H7 (cell line): Measurements from ENCODE around the gene DDX4. TPM values are rescaled to one million over a fixed set of nuclear protein-coding genes. Genes with fewer than 3 reads are reported as not detected.
"Not testable (repeated sequence)": the region's sequence is repeated elsewhere in the genome, so short reads cannot be mapped to it uniquely, and the experiment has no call there.

Source experiments
- DNase-seq: peaks from one replicate; pipeline ENCODE4 v3.0.0; 2012
- H3K27me3 ChIP-seq: 2 replicates; pipeline ENCODE4 v1.6.0; 2011; ENCODE audit warnings: mild to moderate bottlenecking, low read length; ENCODE audit not compliant: control insufficient read depth, insufficient read depth
- H3K36me3 ChIP-seq: replicated peaks from 2 replicates; pipeline ENCODE4 v1.5.1; 2011; ENCODE audit warnings: low read length; ENCODE audit not compliant: control insufficient read depth, insufficient read depth
- H3K4me3 ChIP-seq: 2 replicates; pipeline ENCODE4 v1.5.1; 2011; ENCODE audit warnings: low read depth, mild to moderate bottlenecking, control low read depth, low read length, moderate library complexity; ENCODE audit not compliant: insufficient read depth
- total RNA-seq: library from RNA; depleted of rRNA; stranded (reverse); fragments of >200 nt; shearing (Covaris generic); gene quantifications from 2 replicates; pipeline ENCODE4 v1.2.3, GENCODE V29; 2014; rRNA removed

The DDX4 gene
- not detected in 2 replicates for total RNA-seq

DNA sequence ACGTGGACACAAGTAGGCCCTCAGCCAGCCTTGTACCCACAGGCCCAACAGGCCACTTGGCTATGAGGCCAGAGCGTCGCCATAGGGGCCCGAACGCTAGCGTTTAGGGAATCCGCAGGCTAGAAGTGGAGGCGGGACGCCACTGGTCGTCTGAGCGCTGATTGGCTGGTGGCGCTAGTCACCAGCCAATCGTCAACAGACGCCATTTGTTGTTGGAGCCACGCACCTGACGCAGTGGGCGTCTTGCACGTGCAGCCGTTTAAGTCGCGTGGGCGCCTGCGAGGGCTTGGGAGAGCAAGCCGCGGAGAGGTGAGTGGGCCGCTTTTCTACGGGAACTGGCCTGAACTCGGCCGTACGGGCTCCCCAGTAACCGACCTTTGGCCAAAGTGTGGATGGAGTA lies at the start of gene DDX4:
TSS of gene DDX4 (plus strand) at position 269 of the 400 bp plus-strand sequence. CDS start 903 bp downstream, outside the sequence.
- Histone ChIP-seq H3K4me3 (no peak within 1 kb of the TSS), H3K36me3 (no peaks in the 10 kb centered on the region), H3K27me3 (no peaks in the 10 kb centered on the region)
- peak; percentile 43 for DNase-seq

DNA sequence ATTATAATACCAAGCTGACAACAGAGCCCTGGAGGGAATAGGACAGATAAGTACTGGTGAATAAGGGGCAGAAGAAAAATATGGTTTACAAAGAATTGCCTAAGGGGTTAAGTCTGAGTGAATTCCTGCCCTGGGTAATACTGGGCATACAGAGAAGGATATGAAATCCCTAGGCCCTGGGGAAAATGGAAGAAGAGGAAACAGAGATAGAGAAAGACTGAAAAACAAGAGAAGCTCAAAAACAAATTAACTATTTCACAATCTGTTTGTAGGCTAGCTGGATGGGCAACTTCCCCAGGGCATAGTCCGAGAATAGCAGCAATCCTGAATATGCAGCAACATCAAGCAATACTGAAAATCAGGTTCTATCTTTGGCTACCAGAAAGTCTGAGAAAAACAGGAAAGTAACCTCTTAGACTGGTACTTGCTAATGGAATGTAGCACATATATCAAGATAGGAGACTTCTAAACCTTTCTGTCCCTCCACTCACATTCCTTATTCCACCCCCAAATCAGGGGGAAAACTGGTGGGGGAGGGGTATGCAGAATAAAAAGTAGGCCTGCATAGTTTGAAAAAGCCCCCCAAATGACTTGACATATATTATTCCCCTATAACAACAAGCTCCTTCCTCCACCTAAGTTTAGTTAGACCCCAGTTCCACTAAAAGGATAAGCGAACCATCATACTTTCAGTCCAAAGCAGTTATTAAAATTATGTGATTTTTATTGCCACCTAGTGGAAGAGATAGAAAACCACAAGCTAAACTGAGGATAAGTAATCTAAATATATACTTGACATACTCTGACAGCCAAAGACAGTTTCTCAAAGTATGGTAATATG lies 46.4 kb upstream of the DDX4 start:
- H3K27me3 ChIP-seq = no peaks in the 10 kb centered on the region
- no peaks in the 10 kb centered on the region for H3K36me3 ChIP-seq
- no peak overlapping the region for H3K4me3 ChIP-seq
- peak; percentile 36 for DNase-seq

GRCh38 chr5:55692106-55692417 lies 45.8 kb upstream of the DDX4 start:
- Histone ChIP-seq H3K27me3 (no peaks in the 10 kb centered on the region), H3K36me3 (no peaks in the 10 kb centered on the region; the same call in 1 of the 2 replicates), H3K4me3 (no peak overlapping the region)
- DNase-seq = no peak

DNA sequence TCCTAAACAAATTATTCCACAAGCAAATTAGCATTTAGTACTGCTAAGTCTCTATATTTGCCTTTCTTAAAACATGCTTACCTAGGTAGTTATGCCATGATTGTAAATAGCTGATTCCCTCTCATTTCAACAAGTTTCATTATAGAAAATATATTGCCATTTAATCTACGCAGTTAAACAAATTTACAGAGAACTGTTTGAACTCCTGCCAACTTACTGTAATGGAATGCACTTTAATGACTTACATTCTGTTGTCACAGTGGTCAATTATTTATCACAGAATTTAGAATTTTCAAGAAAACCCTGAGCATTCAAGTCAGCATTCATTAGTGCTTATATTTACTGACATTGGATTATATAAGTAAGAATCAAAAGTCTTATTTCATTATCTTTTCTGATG lies 45.4 kb upstream of the DDX4 start:
- H3K4me3 ChIP-seq = no peak overlapping the region
- no peak for DNase-seq
- no peaks in the 10 kb centered on the region; the same call in 1 of the 2 replicates for H3K36me3 ChIP-seq
- H3K27me3 ChIP-seq = no peaks in the 10 kb centered on the region

GRCh38 chr5:55694152-55694830 lies 43.6 kb upstream of the DDX4 start:
- peak; percentile 46 for DNase-seq
- Histone ChIP-seq H3K4me3 (no peak overlapping the region), H3K27me3 (no peaks in the 10 kb centered on the region), H3K36me3 (peaks cover 2% of the 10 kb centered on the region)

DNA sequence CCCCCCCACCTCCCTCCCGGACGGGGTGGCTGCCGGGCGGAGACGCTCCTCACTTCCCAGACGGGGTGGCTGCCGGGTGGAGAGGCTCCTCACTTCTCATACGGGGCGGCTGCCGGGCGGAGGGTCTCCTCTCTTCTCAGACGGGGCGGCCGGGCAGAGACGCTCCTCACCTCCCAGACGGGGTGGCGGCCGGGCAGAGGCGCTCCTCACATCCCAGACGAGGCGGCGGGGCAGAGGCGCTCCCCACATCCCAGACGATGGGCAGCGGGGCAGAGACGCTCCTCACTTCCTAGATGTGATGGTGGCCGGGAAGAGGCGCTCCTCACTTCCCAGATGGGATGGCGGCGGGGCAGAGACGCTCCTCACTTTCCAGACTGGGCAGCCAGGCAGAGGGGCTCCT lies 41.2 kb upstream of the DDX4 start:
- H3K4me3 ChIP-seq, H3K36me3 ChIP-seq, DNase-seq, H3K27me3 ChIP-seq: not testable (repeated sequence)

DNA sequence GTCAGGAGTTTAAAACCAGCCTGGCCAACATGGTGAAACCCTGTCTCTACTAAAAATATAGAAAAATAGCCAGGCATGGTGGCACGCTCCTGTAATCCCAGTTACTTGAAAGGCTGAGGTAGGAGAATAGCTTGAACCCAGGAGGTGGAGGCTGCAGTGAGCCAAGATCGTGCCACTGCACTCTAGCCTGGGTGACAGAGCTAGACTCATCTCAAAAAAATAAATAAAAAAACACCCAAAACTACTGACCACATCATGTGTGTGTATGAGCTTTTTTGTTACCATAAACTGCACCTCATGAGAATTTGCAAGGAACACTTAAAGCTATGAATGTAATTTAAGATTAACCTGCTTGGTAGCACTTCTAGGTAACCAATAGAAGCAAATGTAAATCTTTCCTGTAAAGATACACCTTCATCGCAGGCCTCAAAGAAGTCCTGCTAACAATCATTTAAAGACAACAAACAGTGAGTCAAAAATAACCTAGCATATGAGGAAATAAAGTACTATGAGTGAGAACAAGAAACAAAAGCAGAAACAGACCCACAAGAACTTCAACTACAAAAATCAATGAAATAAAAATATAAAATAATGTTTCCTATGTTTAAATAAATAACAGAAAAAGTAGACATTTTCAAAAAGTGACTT lies 38.7 kb upstream of the DDX4 start:
- Histone ChIP-seq H3K36me3 (peaks cover 2% of the 10 kb centered on the region), H3K27me3 (no peaks in the 10 kb centered on the region), H3K4me3 (no peak overlapping the region)
- DNase-seq = no peak

DNA sequence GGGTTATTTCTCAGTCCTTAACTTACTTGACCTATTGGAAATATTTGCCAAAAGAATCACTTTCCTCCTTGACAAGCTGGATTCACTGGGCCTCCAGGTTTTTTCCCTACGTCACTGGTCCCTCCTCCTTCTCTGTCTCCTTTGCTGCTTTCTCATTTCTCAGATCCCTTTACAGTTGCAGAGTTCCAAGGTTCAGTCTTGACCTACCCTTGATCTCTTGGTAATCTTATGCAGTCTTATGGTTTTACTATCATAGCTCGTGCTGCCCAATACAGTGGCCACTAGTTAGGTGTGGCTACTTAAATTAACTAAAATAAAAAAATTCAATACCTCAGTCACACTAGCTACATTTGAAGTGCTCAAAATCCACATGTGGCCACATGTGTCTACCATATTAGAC lies 37.1 kb upstream of the DDX4 start:
- Histone ChIP-seq H3K4me3 (no peak overlapping the region), H3K27me3 (no peaks in the 10 kb centered on the region), H3K36me3 (peaks cover 2% of the 10 kb centered on the region)
- no peak for DNase-seq

GRCh38 chr5:55701462-55702103 lies 36.3 kb upstream of the DDX4 start:
- peak; percentile 26 for DNase-seq
- Histone ChIP-seq H3K27me3 (no peaks in the 10 kb centered on the region), H3K36me3 (peaks cover 2% of the 10 kb centered on the region), H3K4me3 (no peak overlapping the region)

DNA sequence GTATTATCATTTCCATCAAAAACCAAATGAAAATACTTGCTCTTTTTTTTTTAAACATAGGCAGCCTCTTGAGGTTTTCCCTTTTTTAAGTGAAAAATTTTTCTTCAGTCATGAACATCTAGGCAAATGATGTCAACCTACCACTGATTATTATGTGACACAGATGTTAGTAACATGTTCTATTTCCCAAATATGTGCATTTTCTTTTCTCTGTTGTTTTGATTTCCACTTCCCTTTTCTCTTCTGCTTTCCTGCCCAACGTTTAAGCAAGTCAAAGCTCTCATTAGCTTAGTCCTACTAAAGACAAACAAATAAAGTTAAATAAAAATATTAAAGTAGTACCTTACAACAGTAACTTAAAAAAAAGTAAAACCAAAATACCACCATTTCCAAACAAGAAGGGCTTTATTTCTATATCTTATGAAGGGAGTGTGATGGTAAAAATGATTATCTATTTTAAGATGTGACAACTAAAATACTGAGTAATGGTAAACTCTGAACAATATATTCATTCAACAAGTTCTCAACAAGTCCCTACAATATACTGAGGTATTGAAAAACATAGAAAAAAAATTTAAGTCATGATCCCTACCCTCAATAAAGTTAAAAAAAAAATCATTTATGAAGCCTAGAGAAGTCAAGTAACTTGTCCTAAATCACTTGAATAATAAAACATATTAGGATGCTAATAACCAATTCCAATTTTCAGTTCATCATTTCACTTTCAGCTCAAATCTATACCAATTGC lies 35.1 kb upstream of the DDX4 start:
- Histone ChIP-seq H3K27me3 (no peaks in the 10 kb centered on the region), H3K4me3 (no peak overlapping the region), H3K36me3 (no peaks in the 10 kb centered on the region; the same call in none of the 2 replicates)
- no peak for DNase-seq

DNA sequence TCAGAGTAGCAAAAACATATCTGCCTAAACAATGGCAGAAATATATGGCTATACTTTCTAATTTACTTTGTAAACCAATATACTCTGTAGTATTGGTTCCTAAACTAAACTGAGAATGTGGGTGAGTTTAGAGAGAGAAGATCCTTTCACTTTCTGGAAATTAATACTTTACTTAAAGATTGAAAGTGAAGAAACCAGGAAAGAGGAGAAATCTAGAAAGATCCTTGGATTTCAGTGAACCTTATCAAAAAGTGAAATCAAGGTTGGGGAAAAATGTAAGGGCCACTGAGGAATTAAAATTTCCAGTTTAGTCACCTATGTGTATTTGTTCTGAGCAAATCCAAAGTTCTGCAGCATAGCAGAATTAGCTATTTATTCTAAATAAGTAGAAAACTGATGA lies 31.6 kb upstream of the DDX4 start:
- no peak for DNase-seq
- Histone ChIP-seq H3K4me3 (no peak overlapping the region), H3K36me3 (no peaks in the 10 kb centered on the region; the same call in 1 of the 2 replicates), H3K27me3 (no peaks in the 10 kb centered on the region)

GRCh38 chr5:55708732-55709131 lies 29.1 kb upstream of the DDX4 start:
- H3K36me3 ChIP-seq = no peaks in the 10 kb centered on the region; the same call in 1 of the 2 replicates
- H3K4me3 ChIP-seq = no peak overlapping the region

DNA sequence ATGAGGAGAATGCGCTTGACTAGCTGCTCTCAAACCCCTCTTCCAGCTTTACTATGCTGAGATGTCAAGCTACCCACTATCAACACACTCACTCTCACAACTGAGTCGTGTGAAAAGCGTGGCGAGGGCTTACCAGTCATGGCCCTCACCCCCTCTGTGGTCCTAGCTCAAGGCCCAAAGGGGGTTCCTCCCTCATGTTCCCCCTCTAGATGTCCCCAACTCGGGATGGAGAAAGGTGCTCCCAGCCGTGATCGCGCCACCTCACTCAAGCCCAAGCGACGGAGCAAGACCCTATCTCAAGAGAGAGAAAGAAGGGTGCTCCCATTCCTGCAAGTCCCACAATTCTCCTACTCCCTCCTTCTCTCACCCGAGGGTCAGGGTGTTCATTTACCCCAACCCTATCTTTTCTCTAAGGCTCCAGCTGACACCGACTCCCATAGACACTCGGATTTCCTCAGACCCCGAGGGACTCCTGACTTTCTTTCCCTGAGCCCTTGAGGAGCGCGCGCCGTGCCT lies 26.3 kb upstream of the DDX4 start:
- H3K4me3 ChIP-seq = peak overlapping the region; percentile 68
- H3K27me3 ChIP-seq = no peaks in the 10 kb centered on the region
- DNase-seq = no peak
- H3K36me3 ChIP-seq = no peaks in the 10 kb centered on the region

More at GRCh38 chr5:55708732-55709131, 29.1 kb upstream of the DDX4 start:
- H3K27me3 ChIP-seq = no peaks in the 10 kb centered on the region
- no peak for DNase-seq
